Stomach smooth muscle (tissue), 2 donors: Measurements from ENCODE around the gene MAGEA8.
"Not testable (repeated sequence)": the region's sequence is repeated elsewhere in the genome, so short reads cannot be mapped to it uniquely, and the experiment has no call there.

Source experiments
- H3K27ac ChIP-seq: one replicate; pipeline ENCODE4 v1.7.0; 2013; ENCODE audit warnings: mild to moderate bottlenecking, low read length, inconsistent platforms
- H3K27me3 ChIP-seq, 2 donors: one replicate each; pipeline ENCODE4 v1.7.0; 2013; ENCODE audit warnings: low read length in 2 of 2; ENCODE audit not compliant: insufficient read depth in 2 of 2, control insufficient read depth in 1 of 2
- H3K36me3 ChIP-seq, 2 donors: one replicate each; pipeline ENCODE4 v1.7.0; 2013; ENCODE audit warnings: low read length in 2 of 2; ENCODE audit not compliant: control insufficient read depth in 2 of 2, insufficient read depth in 2 of 2
- H3K4me1 ChIP-seq: one replicate; pipeline ENCODE4 v1.7.0; 2013; ENCODE audit warnings: low read length; ENCODE audit not compliant: control insufficient read depth, insufficient read depth
- H3K4me3 ChIP-seq, 2 donors: one replicate each; pipeline ENCODE4 v1.7.0; 2013; ENCODE audit warnings: low read length in 2 of 2
- H3K9ac ChIP-seq, 2 donors: one replicate each; pipeline ENCODE4 v1.7.0; 2013; ENCODE audit warnings: low read length in 2 of 2, mild to moderate bottlenecking in 1 of 2
- H3K9me3 ChIP-seq, 2 donors: one replicate each; pipeline ENCODE4 v1.7.0; 2013; ENCODE audit warnings: low read length in 2 of 2; ENCODE audit not compliant: control insufficient read depth in 2 of 2
- donor health status: healthy.
- donor health status: Pancreatic carcinoma.

The MAGEA8 gene

DNA sequence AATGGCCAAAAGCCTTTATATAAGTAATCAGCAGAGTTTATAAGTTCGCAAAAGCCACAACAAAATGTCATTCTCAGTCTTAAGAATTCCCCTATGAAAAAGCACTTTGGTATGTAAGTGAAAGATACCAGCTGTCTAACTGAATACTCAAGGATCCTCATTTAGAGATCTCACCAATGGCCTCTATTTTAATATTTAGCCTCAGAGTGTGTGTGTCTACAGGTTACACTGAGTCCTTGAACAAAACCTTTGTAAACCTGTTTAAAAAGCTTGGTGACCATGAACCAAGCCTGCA lies 46.9 kb downstream of the MAGEA8 start:
- not testable (repeated sequence) for H3K27me3 ChIP-seq, H3K36me3 ChIP-seq, H3K4me1 ChIP-seq, H3K9me3 ChIP-seq, H3K9ac ChIP-seq, H3K4me3 ChIP-seq, H3K27ac ChIP-seq

DNA sequence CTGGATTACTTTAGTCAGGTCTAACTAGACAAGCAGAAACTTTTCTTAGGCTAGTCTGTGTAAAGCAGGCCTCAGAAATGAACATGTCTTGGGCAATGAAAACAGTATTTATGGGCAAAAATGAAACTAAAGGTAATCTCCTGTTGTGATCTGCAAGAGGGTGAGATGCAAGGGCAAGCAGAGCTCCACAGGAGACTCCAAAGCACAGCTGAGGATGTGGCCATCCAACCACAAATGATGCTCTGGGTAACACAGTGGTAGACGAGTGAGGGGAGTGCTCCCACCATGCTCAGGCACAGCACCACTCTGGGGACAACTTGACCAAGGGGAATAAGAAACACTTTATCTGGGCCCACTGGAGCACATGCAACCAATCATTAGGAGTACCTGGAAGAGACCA lies 47.7 kb downstream of the MAGEA8 start:
- H3K36me3 ChIP-seq, H3K4me1 ChIP-seq, H3K27me3 ChIP-seq: not testable (repeated sequence)

DNA sequence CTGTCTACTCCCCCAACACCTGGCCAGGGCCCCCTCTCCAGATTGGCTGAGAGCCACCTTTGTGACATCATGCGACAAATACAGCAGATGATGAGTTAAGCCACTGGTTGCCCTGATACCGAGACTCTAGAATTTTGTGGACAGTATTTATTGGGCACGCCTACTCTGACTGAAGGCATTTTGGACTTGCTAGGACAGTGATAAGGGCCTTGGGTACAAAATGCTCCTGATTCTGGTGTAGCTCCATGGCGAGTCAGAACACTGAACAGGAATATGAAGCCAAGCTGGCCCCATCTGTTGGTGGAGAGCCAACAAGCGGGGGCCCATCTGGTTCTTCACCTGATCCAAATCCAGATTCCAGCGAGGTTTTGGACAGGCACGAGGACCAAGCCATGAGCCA lies 48.4 kb downstream of the MAGEA8 start, which contains the start of gene HSFX4:
HSFX4 (plus strand) TSS at position 174 of the 400 bp plus-strand sequence; CDS start at position 246, 72 bp downstream.
- not testable (repeated sequence) for H3K4me3 ChIP-seq, H3K9me3 ChIP-seq, H3K9ac ChIP-seq, H3K36me3 ChIP-seq, H3K4me1 ChIP-seq, H3K27me3 ChIP-seq, H3K27ac ChIP-seq

More for the DNA sequence above, 47.7 kb downstream of the MAGEA8 start:
- H3K27ac ChIP-seq, H3K9ac ChIP-seq, H3K4me3 ChIP-seq, H3K9me3 ChIP-seq: not testable (repeated sequence)

DNA sequence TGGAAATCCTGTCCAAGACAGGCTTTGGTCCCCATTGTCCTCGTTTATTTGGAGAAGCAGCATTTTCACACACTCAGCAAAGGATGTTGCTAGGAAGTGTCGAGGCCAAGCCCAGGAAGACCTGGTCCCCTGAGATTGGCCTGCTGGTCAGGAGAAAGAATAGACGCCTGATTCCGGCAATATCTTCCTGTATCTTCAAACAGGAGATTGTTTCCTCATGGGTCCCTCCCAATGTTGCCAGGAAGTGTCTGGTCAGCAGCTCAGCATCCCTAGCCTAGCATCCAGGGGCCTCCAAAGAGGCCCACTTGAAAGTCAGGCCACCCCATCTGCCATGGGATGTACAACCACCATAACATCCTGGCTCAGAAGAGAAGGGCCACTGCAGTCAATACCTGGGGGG lies 50.4 kb downstream of the MAGEA8 start:
- H3K9me3 ChIP-seq, H3K27ac ChIP-seq, H3K4me3 ChIP-seq, H3K27me3 ChIP-seq, H3K36me3 ChIP-seq, H3K4me1 ChIP-seq, H3K9ac ChIP-seq: not testable (repeated sequence)

DNA sequence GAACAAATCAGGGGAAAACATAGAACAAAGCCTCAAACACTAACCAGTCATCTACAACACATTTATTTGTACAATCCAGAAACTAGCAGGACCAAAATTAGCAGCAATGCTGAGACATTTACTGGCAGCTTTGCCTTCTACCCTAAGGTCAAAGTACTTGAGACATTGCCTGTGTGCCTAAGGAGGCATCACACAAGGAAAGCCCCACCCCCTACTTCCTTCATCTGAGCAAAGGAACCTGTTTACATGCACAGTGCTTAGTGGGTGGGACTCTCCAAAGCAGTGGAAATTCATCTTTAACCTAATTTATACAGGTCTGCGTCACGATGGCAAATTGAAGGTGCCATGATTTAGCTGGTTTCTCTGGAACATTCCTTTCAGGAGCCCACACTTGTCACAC lies 51.2 kb downstream of the MAGEA8 start:
- H3K27ac ChIP-seq, H3K27me3 ChIP-seq, H3K9ac ChIP-seq: not testable (repeated sequence)

DNA sequence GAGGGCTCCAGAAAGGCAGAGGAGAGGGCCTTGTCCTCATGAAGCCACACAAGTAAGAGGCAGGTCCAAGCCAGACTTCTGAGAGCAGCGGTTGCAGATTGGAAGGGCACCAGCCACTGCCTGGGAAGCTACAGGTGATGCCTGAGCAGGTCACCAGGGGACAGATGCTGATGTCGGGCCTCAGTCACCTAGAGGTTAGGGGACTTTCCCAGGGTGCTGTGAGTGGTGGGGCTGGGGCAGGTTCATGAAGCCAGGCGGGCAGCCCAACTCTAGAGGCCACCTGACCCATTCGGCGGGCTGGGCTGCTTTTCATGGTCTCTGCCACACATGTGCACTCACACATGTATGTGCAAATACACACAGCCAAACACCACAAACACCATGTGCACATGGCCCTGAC lies 52.0 kb downstream of the MAGEA8 start:
- not testable (repeated sequence) for H3K27ac ChIP-seq, H3K4me1 ChIP-seq, H3K9me3 ChIP-seq, H3K4me3 ChIP-seq, H3K9ac ChIP-seq, H3K27me3 ChIP-seq, H3K36me3 ChIP-seq

More for the DNA sequence above, 51.2 kb downstream of the MAGEA8 start:
- H3K4me3 ChIP-seq, H3K9me3 ChIP-seq, H3K36me3 ChIP-seq, H3K4me1 ChIP-seq: not testable (repeated sequence)

DNA sequence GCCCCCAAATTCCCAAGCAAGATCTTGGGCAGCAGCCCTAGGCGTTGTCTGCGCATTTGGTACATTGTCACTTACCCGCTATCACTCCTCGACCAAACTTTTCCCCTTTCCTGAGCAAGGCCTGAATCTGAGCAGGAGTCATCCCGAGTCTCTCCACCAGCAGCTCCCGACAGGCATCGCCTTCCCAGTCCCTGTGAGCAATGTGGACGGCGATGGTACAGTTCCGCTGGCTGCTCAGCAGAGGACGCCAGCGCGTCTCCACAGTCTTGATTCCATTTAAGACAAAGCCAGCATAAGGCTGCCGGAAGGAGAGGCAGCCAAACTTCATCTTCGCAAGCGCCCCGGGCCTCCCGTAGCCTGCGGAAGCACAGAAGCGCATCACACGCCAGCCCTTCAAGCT lies 52.6 kb downstream of the MAGEA8 start:
- H3K9me3 ChIP-seq, H3K4me3 ChIP-seq, H3K9ac ChIP-seq, H3K4me1 ChIP-seq, H3K36me3 ChIP-seq, H3K27ac ChIP-seq, H3K27me3 ChIP-seq: not testable (repeated sequence)
